Psoas muscle (tissue), 8 donors: ENCODE data around the gene GET4. TPM values are rescaled to one million over a fixed set of nuclear protein-coding genes. Genes with fewer than 3 reads are reported as not detected.
"Not testable (repeated sequence)": the region's sequence is repeated elsewhere in the genome, so short reads cannot be mapped to it uniquely, and the experiment has no call there.

Source experiments
- ATAC-seq, 4 donors: fragments of 200-7000 bp; cut with Tn5 transposase; one replicate each; pipeline ENCODE4 v1.9.1; 2020; ENCODE audit warnings: moderate library complexity in 3 of 4, mild to moderate bottlenecking in 2 of 4
- DNase-seq, 2 donors: peaks; one replicate each; pipeline ENCODE4 v3.0.0-alpha.2; 2020
- H3K27ac ChIP-seq: fragments of 200-600 bp; one replicate; pipeline ENCODE4 v1.8.0; 2022
- H3K27me3 ChIP-seq, 3 donors: fragments of 200-600 bp in 1 of 3; one replicate each; pipeline versions ENCODE4 v1.6.1 to v1.8.0; 2013 to 2022; ENCODE audit warnings: low read length in 2 of 3, mild to moderate bottlenecking in 2 of 3, moderate library complexity in 1 of 3; ENCODE audit not compliant: insufficient read depth in 3 of 3
- H3K36me3 ChIP-seq, 2 donors: fragments of 200-600 bp in 1 of 2; one replicate each; pipeline versions ENCODE4 v1.6.1 to v1.8.0; 2013 to 2022; ENCODE audit warnings: low read depth in 1 of 2, mild to moderate bottlenecking in 1 of 2, moderate library complexity in 1 of 2; ENCODE audit not compliant: insufficient read depth in 1 of 2
- H3K4me1 ChIP-seq: fragments of 200-600 bp; one replicate; pipeline ENCODE4 v1.8.0; 2022
- H3K4me3 ChIP-seq: fragments of 200-600 bp; one replicate; pipeline ENCODE4 v1.8.0; 2022; ENCODE audit warnings: mild to moderate bottlenecking
- H3K9me3 ChIP-seq: fragments of 200-600 bp; one replicate; pipeline ENCODE4 v1.8.0; 2022
- WGBS, 3 donors: extraction: QIAGEN DNeasy Blood & Tissue Kit; methylation state at CpG; one replicate each; pipeline versions ENCODE4 v1.1.6 to v1.1.7; 2013; 5-methylcytosine and 5-hydroxymethylcytosine counted together
- intact Hi-C, 2 donors: fragments of 100-400 bp; cut with DNase I; formaldehyde crosslinking; loops; one replicate each; pipeline versions ENCODE4 v1.11.0 to v1.14.2; 2022
- polyA plus RNA-seq, 3 donors: library from polyadenylated mRNA; stranded (reverse); fragments of 200-250 nt; gene quantifications; one replicate each; pipeline ENCODE4 v1.2.3, GENCODE V29; 2013
- total RNA-seq, 4 donors: library from RNA; stranded (reverse); fragmentation: NEBNext Ultra II Directional in 2 of 4; extraction: Animal tissue kit (Norgen Biotek cat#: 25700) in 2 of 4; gene quantifications; one replicate each; pipeline versions ENCODE4 v1.2.1 to v1.2.4, GENCODE V29; 2021 to 2023
- TF ChIP-seq, protein P1 (sequence below): fragments of 200-600 bp; IDR thresholded peaks from one replicate; pipeline ENCODE4 v1.8.0; 2022; ENCODE audit warnings: antibody characterized with exemption
- donor health status: healthy with polysubstance abuse.
- donor health status: DM: no; HTN: no; CAD: no; lungs with moderate emphysema.
- donor health status: Bipolar disorder and iron deficiency.
- donor health status: healthy.
- donor health status: DM: yes; HTN: yes; CAD: no.
- donor health status: DM: no; HTN: no; CAD: no.
- donor health status: DM: no; HTN: no; CAD: no.
- donor health status: DM: yes; HTN: yes; CAD: no.

Gene GET4
- total and polyA plus RNA-seq, 7 donors, result 27.3 to 51.1 (median 36.8) TPM

DNA sequence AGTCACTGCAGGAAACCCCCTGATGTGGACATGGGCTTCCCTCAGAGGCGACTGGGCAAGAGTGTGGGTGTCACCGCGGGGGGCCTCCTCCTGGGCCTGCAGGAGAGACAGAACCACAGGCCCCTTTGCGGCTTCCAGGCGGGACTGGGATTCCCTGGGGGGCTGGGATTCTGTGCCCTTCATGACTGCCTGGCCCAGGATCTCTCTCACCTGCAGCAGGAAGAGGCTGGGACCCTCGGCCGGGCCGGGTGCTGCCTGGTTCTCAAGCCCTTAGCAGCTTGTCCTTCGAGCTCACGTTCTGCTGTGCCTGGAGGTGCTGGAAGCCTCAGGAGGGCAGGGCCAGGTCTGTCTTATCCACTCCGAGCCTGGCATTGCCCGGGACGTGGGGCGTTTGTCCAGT lies 32.3 kb upstream of the GET4 start:
- no peak for ATAC-seq
- H3K27ac ChIP-seq, result no peak overlapping the region
- H3K36me3 ChIP-seq, result peaks cover 0 to 71% of the 10 kb centered on the region in 2 donors
- 84 to 93% (median 88%) methylated on average over 14 of the region's 14 CpGs for WGBS, 3 donors
- H3K27me3 ChIP-seq, result no peaks in the 10 kb centered on the region
- H3K4me1 ChIP-seq, result no peaks in the 10 kb centered on the region
- H3K4me3 ChIP-seq, result no peak overlapping the region
- intact Hi-C loops, result no loop called here
- TF ChIP-seq, protein P1, sequence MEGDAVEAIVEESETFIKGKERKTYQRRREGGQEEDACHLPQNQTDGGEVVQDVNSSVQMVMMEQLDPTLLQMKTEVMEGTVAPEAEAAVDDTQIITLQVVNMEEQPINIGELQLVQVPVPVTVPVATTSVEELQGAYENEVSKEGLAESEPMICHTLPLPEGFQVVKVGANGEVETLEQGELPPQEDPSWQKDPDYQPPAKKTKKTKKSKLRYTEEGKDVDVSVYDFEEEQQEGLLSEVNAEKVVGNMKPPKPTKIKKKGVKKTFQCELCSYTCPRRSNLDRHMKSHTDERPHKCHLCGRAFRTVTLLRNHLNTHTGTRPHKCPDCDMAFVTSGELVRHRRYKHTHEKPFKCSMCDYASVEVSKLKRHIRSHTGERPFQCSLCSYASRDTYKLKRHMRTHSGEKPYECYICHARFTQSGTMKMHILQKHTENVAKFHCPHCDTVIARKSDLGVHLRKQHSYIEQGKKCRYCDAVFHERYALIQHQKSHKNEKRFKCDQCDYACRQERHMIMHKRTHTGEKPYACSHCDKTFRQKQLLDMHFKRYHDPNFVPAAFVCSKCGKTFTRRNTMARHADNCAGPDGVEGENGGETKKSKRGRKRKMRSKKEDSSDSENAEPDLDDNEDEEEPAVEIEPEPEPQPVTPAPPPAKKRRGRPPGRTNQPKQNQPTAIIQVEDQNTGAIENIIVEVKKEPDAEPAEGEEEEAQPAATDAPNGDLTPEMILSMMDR, result no peak
- no peaks in the 10 kb centered on the region for H3K9me3 ChIP-seq
- DNase-seq, result no peak

DNA sequence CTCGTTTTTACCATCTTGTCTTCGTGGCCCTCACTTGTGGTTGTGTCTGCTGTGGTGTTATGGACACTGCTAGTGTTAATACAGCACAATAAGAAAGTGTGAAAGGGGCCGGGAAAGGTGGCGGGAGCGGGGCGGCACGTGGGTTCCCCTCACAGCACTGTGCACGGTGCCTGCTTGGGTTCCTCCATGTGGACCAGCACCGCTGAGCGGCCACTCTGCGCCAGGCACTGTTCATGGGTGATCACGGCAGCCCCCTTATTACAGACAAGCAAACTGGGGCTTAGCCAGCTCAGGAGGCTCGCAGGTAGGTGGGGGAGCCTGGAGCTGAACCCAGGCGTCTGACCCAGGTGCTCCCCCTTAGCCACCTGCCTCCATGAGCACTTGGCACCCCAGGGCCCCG lies 31.8 kb upstream of the GET4 start:
- TF ChIP-seq, protein P1, result no peak
- 92 to 95% (median 94%) methylated on average over 15 of the region's 15 CpGs for WGBS, 3 donors

DNA sequence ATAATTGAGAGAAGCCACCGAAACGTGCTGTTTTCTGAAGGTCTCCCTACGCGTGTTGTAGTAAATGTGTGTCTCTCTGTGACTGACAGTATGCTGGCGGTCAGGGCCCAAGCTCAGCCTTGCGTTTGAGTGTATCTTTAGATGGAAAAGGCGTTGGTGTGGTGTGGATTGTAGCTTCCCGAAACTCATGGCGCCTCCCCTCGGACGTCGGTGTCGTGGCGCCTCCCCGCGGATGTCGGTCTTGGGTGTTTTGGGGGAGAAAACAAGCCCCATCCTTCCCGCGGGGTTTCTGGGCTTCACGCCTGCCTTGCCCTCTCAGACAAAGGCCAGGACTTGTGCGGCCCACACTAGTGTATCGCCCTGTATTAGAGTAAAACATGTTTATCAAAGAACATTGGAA lies 31.3 kb upstream of the GET4 start:
- WGBS, 3 donors, result 91 to 93% (median 92%) methylated on average over 22 of the region's 22 CpGs
- Histone ChIP-seq H3K4me3 (no peak overlapping the region), H3K27me3 (no peaks in the 10 kb centered on the region), H3K9me3 (no peaks in the 10 kb centered on the region), H3K27ac (no peak overlapping the region), H3K36me3 (peaks cover 0 to 72% of the 10 kb centered on the region in 2 donors), H3K4me1 (no peaks in the 10 kb centered on the region)
- intact Hi-C loops, result no loop called here
- DNase-seq, result no peak
- no peak for ATAC-seq
- TF ChIP-seq, protein P1, result no peak

More for the DNA sequence above, 31.8 kb upstream of the GET4 start:
- DNase-seq, result no peak
- no peak overlapping the region for H3K4me3 ChIP-seq
- H3K27me3 ChIP-seq, result no peaks in the 10 kb centered on the region
- no peaks in the 10 kb centered on the region for H3K9me3 ChIP-seq
- intact Hi-C loops, result no loop called here
- no peak overlapping the region for H3K27ac ChIP-seq
- no peaks in the 10 kb centered on the region for H3K4me1 ChIP-seq
- no peak for ATAC-seq
- H3K36me3 ChIP-seq, result peaks cover 0 to 72% of the 10 kb centered on the region in 2 donors

DNA sequence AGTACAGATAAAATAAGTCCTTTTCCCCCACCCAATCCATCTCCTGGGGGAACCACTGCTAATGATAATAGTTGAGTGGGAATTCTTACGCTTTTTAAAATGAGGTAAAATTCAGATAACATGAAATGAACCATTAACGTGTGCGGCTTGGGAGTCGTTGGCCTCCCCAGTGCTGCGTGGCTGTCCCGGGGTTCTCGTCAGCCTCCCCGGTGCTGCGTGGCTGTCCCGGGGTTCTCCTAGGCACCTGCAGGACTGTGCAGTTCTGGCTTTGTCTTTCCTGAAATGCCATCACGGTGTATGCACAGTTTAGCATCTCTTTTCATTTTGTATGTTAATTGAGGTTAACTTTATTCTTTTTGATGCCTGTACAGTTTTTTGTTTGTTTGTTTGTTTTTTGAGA lies 30.6 kb upstream of the GET4 start:
- Histone ChIP-seq H3K9me3 (no peaks in the 10 kb centered on the region), H3K27ac (no peak overlapping the region), H3K4me1 (no peaks in the 10 kb centered on the region), H3K36me3 (peaks cover 0 to 72% of the 10 kb centered on the region in 2 donors), H3K27me3 (no peaks in the 10 kb centered on the region), H3K4me3 (no peak overlapping the region)
- DNase-seq (no peak), ATAC-seq (no peak)
- intact Hi-C loops, result no loop called here
- TF ChIP-seq, protein P1, result no peak
- WGBS, 3 donors, result 90 to 96% (median 94%) methylated on average over 11 of the region's 11 CpGs

DNA sequence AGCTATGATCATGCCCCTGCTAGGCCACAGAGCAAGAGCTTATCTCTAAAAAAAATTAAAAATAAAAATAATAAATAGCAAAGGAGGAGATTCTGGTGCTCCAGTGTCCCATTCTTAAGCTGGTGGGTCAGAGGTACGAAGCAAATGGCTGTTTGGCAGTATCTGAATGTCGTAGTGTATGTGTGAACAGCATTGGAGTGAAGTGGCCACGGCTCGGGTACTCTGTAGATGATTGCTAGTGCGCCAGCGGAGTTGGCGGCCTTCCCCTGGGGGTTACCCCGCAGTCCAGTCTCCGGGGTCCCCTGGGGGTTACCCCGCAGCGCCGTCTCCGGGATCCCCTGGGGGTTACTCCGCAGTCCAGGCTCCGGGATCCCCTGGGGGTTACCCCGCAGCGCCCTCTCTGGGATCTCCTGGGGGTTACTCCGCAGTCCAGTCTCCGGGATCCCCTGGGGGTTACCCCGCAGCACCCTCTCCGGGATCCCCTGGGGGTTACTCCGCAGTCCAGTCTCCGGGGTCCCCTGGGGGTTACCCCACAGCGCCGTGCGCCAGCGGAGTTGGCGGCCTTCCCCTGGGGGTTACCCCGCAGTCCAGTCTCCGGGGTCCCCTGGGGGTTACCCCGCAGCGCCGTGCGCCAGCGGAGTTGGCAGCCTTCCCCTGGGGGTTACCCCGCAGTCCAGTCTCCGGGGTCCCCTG lies 29.2 kb upstream of the GET4 start:
- 93 to 95% (median 95%) methylated on average over 26 to 30 of the region's 37 CpGs for WGBS, 3 donors
- peaks cover 0 to 75% of the 10 kb centered on the region in 2 donors for H3K36me3 ChIP-seq
- H3K4me1 ChIP-seq, ATAC-seq, H3K27ac ChIP-seq, H3K27me3 ChIP-seq, DNase-seq, H3K9me3 ChIP-seq, H3K4me3 ChIP-seq, intact Hi-C loops: not testable (repeated sequence)

DNA sequence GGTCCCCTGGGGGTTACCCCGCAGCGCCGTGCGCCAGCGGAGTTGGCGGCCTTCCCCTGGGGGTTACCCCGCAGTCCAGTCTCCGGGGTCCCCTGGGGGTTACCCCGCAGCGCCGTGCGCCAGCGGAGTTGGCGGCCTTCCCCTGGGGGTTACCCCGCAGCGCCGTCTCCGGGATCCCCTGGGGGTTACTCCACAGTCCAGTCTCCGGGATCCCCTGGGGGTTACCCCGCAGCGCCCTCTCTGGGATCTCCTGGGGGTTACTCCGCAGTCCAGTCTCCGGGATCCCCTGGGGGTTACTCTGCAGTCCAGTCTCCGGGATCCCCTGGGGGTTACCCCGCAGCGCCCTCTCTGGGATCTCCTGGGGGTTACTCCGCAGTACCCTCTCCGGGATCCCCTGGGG lies 28.6 kb upstream of the GET4 start:
- intact Hi-C loops, H3K4me1 ChIP-seq, H3K27me3 ChIP-seq, DNase-seq, ATAC-seq, H3K27ac ChIP-seq, H3K4me3 ChIP-seq, H3K9me3 ChIP-seq: not testable (repeated sequence)
- peaks cover 4 to 75% of the 10 kb centered on the region in 2 donors for H3K36me3 ChIP-seq
- WGBS, 3 donors, result 93 to 94% (median 93%) methylated on average over 15 to 20 of the region's 28 CpGs
